Right atrium auricular region (tissue), 2 donors: ENCODE results near the gene POP5. TPM values are rescaled to one million over a fixed set of nuclear protein-coding genes. Genes with fewer than 3 reads are reported as not detected.

Experiments used
- DNase-seq: peaks from one replicate; pipeline ENCODE4 v3.0.0-alpha.2; 2019; ENCODE audit warnings: low spot score
- H3K27ac ChIP-seq, 2 donors: fragments of 200-600 bp; sonication (generic); 1 replicate in 1 of 2; 2 replicates in 1 of 2; pipeline ENCODE4 v1.5.1; 2016 to 2019
- H3K27me3 ChIP-seq, 2 donors: fragments of 200-600 bp; sonication (generic); one replicate each; pipeline versions ENCODE4 v1.5.1 to v1.6.0; 2017 to 2019
- H3K36me3 ChIP-seq: fragments of 200-600 bp; sonication (generic); one replicate; pipeline ENCODE4 v1.5.1; 2016
- H3K4me1 ChIP-seq, 2 donors: fragments of 200-600 bp; sonication (generic); one replicate each; pipeline versions ENCODE4 v1.5.1 to v1.6.0; 2017 to 2019
- H3K4me3 ChIP-seq, 2 donors: fragments of 200-600 bp; sonication (generic); 1 replicate in 1 of 2; 2 replicates in 1 of 2; pipeline ENCODE4 v1.5.1; 2017 to 2019; ENCODE audit warnings: mild to moderate bottlenecking in 1 of 2, moderate library complexity in 1 of 2
- H3K9me3 ChIP-seq, 2 donors: fragments of 200-600 bp; sonication (generic); one replicate each; pipeline ENCODE4 v1.5.1; 2019
- total RNA-seq, 2 donors: library from RNA; depleted of rRNA; stranded (reverse); fragments of >200 nt; gene quantifications; one replicate each; pipeline ENCODE4 v1.1.0, GENCODE V29; 2016
- TF ChIP-seq, protein P1 (sequence below), 2 donors: fragments of 200-600 bp; sonication (generic); IDR thresholded peaks; one replicate each; pipeline ENCODE4 v1.5.1; 2019; ENCODE audit warnings: antibody characterized with exemption in 2 of 2

POP5 gene
- total RNA-seq, 2 donors from 2014 or later: 21.8 to 33.9 TPM

DNA sequence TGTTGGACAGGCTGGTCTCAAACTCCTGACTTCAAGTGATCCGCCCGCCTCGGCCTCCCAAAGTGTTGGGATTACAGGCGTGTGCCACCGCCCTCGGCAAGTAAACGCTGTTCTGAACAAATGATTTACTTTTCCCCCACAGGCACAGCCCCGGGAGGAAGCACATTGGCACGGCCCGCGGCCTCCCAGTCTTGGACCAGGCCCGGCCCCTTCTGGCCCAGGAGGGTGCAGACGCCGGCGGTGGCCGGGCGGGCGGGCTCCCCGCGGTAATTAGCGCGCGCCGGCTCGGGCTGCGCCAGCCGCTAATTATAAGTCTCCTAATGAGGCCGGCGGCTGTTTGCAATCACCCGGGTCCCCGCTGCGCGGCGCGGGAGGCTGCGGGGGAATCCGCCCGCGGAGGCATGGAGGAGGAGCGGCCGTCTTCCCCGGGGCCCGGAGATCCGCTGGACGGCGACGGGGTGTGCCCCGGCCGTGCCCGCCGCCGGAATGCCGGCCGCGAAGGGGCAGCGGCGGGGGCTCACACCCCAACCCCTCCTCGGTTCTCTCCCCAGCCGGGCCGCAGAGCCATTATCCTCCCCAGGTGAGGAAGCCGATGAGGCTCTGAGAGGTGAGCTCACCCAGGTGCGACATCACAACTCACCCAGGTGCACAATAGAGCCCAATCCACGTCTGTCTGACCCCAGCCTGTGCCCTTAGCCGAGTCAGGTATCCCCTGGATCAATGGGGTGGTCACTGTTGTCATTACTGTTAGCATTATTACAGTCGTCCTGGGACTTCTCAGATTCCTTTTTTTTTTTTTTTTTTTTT, 3.3 kb upstream of the POP5 start:
- Histone ChIP-seq H3K4me1 (peaks cover 0 to 48% of the 10 kb centered on the region in 2 donors), H3K27me3 (no peaks in the 10 kb centered on the region), H3K4me3 (peak overlapping the region; percentile 25 to 54), H3K9me3 (no peaks in the 10 kb centered on the region), H3K36me3 (peaks cover 5% of the 10 kb centered on the region), H3K27ac (peak overlapping the region; percentile 48 to 52)
- TF ChIP-seq, protein P1, sequence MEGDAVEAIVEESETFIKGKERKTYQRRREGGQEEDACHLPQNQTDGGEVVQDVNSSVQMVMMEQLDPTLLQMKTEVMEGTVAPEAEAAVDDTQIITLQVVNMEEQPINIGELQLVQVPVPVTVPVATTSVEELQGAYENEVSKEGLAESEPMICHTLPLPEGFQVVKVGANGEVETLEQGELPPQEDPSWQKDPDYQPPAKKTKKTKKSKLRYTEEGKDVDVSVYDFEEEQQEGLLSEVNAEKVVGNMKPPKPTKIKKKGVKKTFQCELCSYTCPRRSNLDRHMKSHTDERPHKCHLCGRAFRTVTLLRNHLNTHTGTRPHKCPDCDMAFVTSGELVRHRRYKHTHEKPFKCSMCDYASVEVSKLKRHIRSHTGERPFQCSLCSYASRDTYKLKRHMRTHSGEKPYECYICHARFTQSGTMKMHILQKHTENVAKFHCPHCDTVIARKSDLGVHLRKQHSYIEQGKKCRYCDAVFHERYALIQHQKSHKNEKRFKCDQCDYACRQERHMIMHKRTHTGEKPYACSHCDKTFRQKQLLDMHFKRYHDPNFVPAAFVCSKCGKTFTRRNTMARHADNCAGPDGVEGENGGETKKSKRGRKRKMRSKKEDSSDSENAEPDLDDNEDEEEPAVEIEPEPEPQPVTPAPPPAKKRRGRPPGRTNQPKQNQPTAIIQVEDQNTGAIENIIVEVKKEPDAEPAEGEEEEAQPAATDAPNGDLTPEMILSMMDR (IDR thresholded peaks at IDR 0.05): peak in 1 of 2 donors; percentile 76
- DNase-seq: peak; percentile 66

DNA sequence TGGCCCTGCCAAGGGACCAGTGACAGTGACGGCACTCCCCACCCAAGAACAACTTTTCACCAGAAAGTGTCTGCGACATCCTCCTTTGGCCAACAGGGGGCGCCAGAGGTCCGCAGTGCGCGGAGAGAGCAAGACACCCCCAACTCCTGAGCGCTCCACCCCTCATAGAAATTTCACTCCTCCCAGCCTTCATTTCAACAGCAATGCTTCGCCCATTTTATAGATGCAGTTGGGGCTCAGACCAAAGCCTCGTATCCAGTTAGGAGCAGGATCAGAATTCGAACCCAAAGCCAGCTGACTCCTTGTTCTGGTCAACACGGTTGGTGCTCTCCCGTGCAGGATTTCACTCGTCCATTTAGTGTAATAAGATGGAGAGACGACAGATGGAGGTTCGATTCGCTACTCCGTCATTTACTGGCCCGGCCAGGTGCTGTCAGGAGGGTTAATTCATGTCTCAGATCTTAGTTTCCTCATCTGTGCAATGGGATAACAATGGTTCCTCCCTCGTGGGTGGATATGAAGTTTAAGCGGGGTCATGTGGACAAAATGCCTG, 2.4 kb upstream of the POP5 start:
- no peaks in the 10 kb centered on the region for H3K27me3 ChIP-seq
- peaks cover 14% of the 10 kb centered on the region for H3K36me3 ChIP-seq
- DNase-seq: peak; percentile 77
- H3K4me1 ChIP-seq: peaks cover 0 to 38% of the 10 kb centered on the region in 2 donors
- no peak overlapping the region for H3K27ac ChIP-seq
- no peak overlapping the region for H3K4me3 ChIP-seq
- TF ChIP-seq, protein P1 (IDR thresholded peaks at IDR 0.05): peak; percentile 72 to 95
- no peaks in the 10 kb centered on the region for H3K9me3 ChIP-seq

DNA sequence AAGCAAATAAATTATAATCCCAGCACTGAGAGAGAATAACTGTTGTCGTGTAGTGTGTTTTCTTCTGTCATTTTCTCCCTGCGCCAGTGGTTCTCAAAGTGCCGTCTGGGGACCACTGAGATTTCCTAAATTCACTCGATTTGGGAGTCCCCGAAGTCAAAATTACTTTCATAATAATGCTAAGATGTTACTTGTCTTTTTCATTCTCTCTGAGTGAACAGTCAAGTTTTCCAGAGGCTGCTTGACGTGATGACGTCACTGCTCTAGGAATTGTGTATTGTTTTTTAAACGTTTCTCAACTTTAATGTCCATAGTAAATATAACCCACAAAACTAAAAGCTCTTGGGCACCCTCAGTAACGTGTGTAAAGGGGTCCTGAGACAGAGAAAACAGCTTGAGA, 796 bp upstream of the POP5 start:
- Histone ChIP-seq H3K9me3 (no peaks in the 10 kb centered on the region), H3K36me3 (peaks cover 30% of the 10 kb centered on the region), H3K27ac (peak overlapping the region; percentile 54 to 66), H3K4me3 (peak overlapping the region; percentile 83 to 88), H3K27me3 (no peaks in the 10 kb centered on the region), H3K4me1 (peaks cover 0 to 33% of the 10 kb centered on the region in 2 donors)
- TF ChIP-seq, protein P1 (IDR thresholded peaks at IDR 0.05): no peak
- no peak for DNase-seq

DNA sequence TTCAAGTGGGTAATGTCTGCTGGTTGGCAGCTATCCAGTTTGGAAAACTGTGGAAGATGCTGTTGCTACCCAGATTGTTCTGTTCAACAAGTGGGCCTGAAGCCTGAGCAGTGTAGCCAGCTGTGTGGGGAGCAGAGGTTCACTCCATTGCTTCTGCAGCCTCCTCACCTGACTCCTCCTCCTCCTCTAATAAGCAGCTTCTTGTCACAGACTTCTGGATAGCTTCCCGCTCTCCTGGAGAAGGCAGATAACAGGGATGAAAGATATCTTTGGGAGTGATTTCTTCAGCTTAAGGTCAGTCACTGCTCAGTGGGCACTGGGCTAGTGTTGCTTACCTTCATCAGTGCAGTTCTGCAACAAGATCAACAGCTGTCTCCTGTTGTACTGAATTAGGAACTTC, 2.0 kb downstream of the POP5 start:
- no peak for DNase-seq
- Histone ChIP-seq H3K4me3 (no peak overlapping the region), H3K36me3 (peaks cover 58% of the 10 kb centered on the region), H3K27me3 (no peaks in the 10 kb centered on the region), H3K27ac (no peak overlapping the region), H3K4me1 (peaks cover 0 to 31% of the 10 kb centered on the region in 2 donors), H3K9me3 (no peaks in the 10 kb centered on the region)
- TF ChIP-seq, protein P1 (IDR thresholded peaks at IDR 0.05): no peak

DNA sequence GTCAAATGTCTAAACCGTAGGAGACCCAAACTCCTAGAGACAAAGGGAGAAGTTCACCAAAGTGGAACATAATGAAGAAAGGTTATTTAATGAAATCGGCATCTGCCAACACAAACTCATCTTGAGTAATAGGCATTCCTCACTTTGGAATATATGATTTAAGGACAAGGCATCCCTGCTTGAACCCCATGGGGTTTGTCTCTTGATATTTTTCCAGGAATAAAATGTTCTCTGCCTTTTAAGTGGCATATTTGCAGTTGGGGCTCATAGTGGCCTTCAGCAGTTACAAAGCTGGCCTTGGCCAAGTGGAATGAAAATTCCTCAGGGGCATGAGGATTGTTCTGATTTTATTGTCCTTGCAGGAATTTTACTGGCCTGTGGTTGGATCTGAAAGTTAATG, 7.1 kb downstream of the POP5 start:
- peak overlapping the region; percentile 39 to 44 for H3K27ac ChIP-seq
- H3K36me3 ChIP-seq: peaks cover 99% of the 10 kb centered on the region
- TF ChIP-seq, protein P1 (IDR thresholded peaks at IDR 0.05): no peak

More for the DNA sequence above, 7.1 kb downstream of the POP5 start:
- Histone ChIP-seq H3K4me1 (peaks cover 0 to 23% of the 10 kb centered on the region in 2 donors), H3K9me3 (no peaks in the 10 kb centered on the region), H3K27me3 (no peaks in the 10 kb centered on the region), H3K4me3 (no peak overlapping the region)
- DNase-seq: no peak
